Measurements from ENCODE around the gene PGAP6. TPM values are rescaled to one million over a fixed set of nuclear protein-coding genes. Genes with fewer than 3 reads are reported as not detected.

PGAP6 gene
- total and polyA plus RNA-seq, 9 of the 15 experiments (the other 6 are each of a cell fraction or from before 2014, with no cell fraction given): 0.45 to 50.2 (median 39.3) TPM

GRCh38 chr16:396605-397004 is 14.8 kb upstream of the PGAP6 start (continued):
- TF ChIP-seq, protein P1, sequence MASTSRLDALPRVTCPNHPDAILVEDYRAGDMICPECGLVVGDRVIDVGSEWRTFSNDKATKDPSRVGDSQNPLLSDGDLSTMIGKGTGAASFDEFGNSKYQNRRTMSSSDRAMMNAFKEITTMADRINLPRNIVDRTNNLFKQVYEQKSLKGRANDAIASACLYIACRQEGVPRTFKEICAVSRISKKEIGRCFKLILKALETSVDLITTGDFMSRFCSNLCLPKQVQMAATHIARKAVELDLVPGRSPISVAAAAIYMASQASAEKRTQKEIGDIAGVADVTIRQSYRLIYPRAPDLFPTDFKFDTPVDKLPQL (IDR thresholded peaks at IDR 0.05; ENCODE audit: extremely low read depth, insufficient read length): no peak
- TF ChIP-seq XRCC5 (IDR thresholded peaks at IDR 0.05; ENCODE audit: low read depth, low read length): no peak
- TF ChIP-seq ARID2 (IDR thresholded peaks at IDR 0.05): no peak
- no peak for TF ChIP-seq ZNF384 (IDR thresholded peaks at IDR 0.05; ENCODE audit: low read depth, low read length)
- TF ChIP-seq MCM7 (IDR thresholded peaks at IDR 0.05): no peak
- TF ChIP-seq HMG20A (CRISPR knock-in tag; conservative IDR thresholded peaks at IDR 0.05): no peak
- TF ChIP-seq, protein P2, sequence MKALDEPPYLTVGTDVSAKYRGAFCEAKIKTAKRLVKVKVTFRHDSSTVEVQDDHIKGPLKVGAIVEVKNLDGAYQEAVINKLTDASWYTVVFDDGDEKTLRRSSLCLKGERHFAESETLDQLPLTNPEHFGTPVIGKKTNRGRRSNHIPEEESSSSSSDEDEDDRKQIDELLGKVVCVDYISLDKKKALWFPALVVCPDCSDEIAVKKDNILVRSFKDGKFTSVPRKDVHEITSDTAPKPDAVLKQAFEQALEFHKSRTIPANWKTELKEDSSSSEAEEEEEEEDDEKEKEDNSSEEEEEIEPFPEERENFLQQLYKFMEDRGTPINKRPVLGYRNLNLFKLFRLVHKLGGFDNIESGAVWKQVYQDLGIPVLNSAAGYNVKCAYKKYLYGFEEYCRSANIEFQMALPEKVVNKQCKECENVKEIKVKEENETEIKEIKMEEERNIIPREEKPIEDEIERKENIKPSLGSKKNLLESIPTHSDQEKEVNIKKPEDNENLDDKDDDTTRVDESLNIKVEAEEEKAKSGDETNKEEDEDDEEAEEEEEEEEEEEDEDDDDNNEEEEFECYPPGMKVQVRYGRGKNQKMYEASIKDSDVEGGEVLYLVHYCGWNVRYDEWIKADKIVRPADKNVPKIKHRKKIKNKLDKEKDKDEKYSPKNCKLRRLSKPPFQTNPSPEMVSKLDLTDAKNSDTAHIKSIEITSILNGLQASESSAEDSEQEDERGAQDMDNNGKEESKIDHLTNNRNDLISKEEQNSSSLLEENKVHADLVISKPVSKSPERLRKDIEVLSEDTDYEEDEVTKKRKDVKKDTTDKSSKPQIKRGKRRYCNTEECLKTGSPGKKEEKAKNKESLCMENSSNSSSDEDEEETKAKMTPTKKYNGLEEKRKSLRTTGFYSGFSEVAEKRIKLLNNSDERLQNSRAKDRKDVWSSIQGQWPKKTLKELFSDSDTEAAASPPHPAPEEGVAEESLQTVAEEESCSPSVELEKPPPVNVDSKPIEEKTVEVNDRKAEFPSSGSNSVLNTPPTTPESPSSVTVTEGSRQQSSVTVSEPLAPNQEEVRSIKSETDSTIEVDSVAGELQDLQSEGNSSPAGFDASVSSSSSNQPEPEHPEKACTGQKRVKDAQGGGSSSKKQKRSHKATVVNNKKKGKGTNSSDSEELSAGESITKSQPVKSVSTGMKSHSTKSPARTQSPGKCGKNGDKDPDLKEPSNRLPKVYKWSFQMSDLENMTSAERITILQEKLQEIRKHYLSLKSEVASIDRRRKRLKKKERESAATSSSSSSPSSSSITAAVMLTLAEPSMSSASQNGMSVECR (CRISPR knock-in tag; IDR thresholded peaks at IDR 0.05): no peak
- no peak for TF ChIP-seq KLF13 (tag; IDR thresholded peaks at IDR 0.05; ENCODE audit: borderline replicate concordance, low read depth)
- no peak for TF ChIP-seq ZNF75A (CRISPR knock-in tag; IDR thresholded peaks at IDR 0.05)
- TF ChIP-seq RFX1 (IDR thresholded peaks at IDR 0.05): no peak
- no peak for TF ChIP-seq CREB3L1 (IDR thresholded peaks at IDR 0.05; ENCODE audit: borderline replicate concordance, low read depth)
- no peak for TF ChIP-seq NCOA4 (IDR thresholded peaks at IDR 0.05; ENCODE audit: partially characterized antibody)
- no peak for TF ChIP-seq ZNF12 (CRISPR knock-in tag; IDR thresholded peaks at IDR 0.05)
- no peak for TF ChIP-seq CBFB (CRISPR knock-in tag; IDR thresholded peaks at IDR 0.05)
- TF ChIP-seq FOXA1 (IDR thresholded peaks at IDR 0.05; ENCODE audit: borderline replicate concordance): no peak
- TF ChIP-seq ZNF197 (CRISPR knock-in tag; IDR thresholded peaks at IDR 0.05; ENCODE audit: low read depth): no peak
- TF ChIP-seq, protein P3, sequence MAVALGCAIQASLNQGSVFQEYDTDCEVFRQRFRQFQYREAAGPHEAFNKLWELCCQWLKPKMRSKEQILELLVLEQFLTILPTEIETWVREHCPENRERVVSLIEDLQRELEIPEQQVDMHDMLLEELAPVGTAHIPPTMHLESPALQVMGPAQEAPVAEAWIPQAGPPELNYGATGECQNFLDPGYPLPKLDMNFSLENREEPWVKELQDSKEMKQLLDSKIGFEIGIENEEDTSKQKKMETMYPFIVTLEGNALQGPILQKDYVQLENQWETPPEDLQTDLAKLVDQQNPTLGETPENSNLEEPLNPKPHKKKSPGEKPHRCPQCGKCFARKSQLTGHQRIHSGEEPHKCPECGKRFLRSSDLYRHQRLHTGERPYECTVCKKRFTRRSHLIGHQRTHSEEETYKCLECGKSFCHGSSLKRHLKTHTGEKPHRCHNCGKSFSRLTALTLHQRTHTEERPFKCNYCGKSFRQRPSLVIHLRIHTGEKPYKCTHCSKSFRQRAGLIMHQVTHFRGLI (CRISPR knock-in tag; IDR thresholded peaks at IDR 0.05): no peak
- TF ChIP-seq ZNF707 (CRISPR knock-in tag; conservative IDR thresholded peaks at IDR 0.05): no peak
- TF ChIP-seq MTA3 (IDR thresholded peaks at IDR 0.05; ENCODE audit: borderline replicate concordance): no peak; the same call in none of the 2 replicates
- no peak for TF ChIP-seq SIN3A (IDR thresholded peaks at IDR 0.05; ENCODE audit: borderline replicate concordance in 2 of 2, control insufficient read depth in 1 of 2, low read depth in 2 of 2, low read length in 2 of 2)
- no peak for TF ChIP-seq HSF4 (CRISPR knock-in tag; IDR thresholded peaks at IDR 0.05; ENCODE audit: borderline replicate concordance)

Data from K562 (cell line).